ENCODE data around the gene ZNF304. TPM values are rescaled to one million over a fixed set of nuclear protein-coding genes. Genes with fewer than 3 reads are reported as not detected.

Gene ZNF304
- total RNA-seq, 1 experiment from 2014 or later: 8.1 TPM

- H3K27me3 ChIP-seq (ENCODE audit: low read length): 0 out of 2 replicates have a peak, but pooled peaks cover 6% of the 10 kb centered on the region
- DNase-seq (no peak), ATAC-seq (peak; percentile 12; the same call in 1 of the 2 replicates)
- intact Hi-C loops (cut with micrococcal nuclease): loop anchor here (1.0 kb wide), 2 partner anchors 41 to 43 kb away; partner anchors contain the start of genes TRAPPC2B and ZNF547
- H3F3A ChIP-seq (ENCODE audit: low read length, unreplicated experiment): no peaks in the 10 kb centered on the region
- ChIA-PET POLR2A (ENCODE audit: unreplicated experiment) (no interaction called here), CTCF (no interaction called here)
- peak overlapping the region; percentile 19; the same call in 1 of the 2 replicates for H3K27ac ChIP-seq (ENCODE audit: low read length)
- H4K20me1 ChIP-seq (ENCODE audit: low read length): no peaks in the 10 kb centered on the region
- H3K9me3 ChIP-seq (ENCODE audit: low read length): no peaks in the 10 kb centered on the region
- H3K9ac ChIP-seq (ENCODE audit: low read length): peak overlapping the region; percentile 94
- H2AFZ ChIP-seq (ENCODE audit: low read length): peak overlapping the region; percentile 85
- H3K36me3 ChIP-seq (ENCODE audit: low read depth, low read length): peaks cover 14% of the 10 kb centered on the region
- peaks cover 23% of the 10 kb centered on the region for H3K4me1 ChIP-seq (ENCODE audit: insufficient read depth, low read length)
- BruUV-seq (replicated peaks): TSS peak; percentile 100
- no peaks in the 10 kb centered on the region for H3K9me2 ChIP-seq (replicated peaks; ENCODE audit: low read length)
- TF ChIP-seq EZH2phosphoT487 (IDR thresholded peaks at IDR 0.05; ENCODE audit: borderline replicate concordance, low read length) (no peak), EZH2 (IDR thresholded peaks at IDR 0.05; ENCODE audit: low read length, unreplicated experiment) (no peak)
- TF ChIP-seq, protein P1, sequence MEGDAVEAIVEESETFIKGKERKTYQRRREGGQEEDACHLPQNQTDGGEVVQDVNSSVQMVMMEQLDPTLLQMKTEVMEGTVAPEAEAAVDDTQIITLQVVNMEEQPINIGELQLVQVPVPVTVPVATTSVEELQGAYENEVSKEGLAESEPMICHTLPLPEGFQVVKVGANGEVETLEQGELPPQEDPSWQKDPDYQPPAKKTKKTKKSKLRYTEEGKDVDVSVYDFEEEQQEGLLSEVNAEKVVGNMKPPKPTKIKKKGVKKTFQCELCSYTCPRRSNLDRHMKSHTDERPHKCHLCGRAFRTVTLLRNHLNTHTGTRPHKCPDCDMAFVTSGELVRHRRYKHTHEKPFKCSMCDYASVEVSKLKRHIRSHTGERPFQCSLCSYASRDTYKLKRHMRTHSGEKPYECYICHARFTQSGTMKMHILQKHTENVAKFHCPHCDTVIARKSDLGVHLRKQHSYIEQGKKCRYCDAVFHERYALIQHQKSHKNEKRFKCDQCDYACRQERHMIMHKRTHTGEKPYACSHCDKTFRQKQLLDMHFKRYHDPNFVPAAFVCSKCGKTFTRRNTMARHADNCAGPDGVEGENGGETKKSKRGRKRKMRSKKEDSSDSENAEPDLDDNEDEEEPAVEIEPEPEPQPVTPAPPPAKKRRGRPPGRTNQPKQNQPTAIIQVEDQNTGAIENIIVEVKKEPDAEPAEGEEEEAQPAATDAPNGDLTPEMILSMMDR (conservative IDR thresholded peaks at IDR 0.05; ENCODE audit: low read depth, low read length): no peak
- peak overlapping the region; percentile 94 for H3K4me2 ChIP-seq (ENCODE audit: low read length)
- H3K4me3 ChIP-seq (ENCODE audit: low read length): peak overlapping the region; percentile 88
- H3K79me2 ChIP-seq (ENCODE audit: low read length): peaks cover 33% of the 10 kb centered on the region
These were observed 31.2 kb upstream of the ZNF304 start for GRCh38 chr19:57319869-57320179.

DNA sequence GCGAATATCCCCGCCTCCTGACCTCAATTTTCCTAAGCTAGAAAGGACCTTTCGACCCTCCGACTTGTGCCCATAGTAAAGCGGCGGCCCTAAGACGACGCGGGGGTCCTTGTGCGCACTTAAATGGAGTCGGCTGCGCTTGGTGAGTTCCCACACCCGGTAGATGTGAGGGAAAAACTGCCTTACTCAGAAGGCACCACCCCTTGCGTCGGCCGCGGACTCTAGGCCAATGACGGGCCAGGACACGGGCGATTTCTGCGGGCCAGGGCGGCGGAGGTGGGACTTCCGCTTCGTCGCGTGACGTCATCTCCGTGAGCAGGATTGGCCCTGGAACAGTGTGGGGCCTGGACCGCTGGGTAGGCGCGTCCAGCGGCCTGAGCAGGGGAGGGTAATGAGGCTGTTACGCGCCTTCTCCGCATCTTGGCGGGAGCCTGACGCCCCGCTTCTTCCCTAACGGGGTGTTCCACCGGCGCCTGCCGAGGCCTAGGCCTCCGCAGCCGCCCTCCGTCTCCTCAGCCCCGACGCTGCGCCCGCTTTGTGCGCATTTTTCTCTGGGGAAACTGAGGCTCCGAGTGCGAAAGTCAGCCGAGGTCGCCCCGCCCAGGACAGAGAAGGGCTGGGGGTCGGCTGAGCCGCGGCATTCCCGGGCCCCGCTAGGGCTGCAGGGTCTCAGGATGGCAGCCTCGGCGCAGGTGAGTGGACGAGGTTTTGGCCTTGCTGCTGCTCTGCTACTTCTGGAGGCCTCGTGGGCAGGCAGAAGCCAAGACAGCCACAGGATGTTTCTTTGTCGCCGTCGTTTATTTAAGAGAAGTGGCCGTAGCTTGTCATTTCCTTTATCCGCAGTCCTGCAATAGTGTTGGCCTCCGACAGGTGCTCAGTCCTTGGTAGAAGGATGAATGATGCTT is 30.6 kb upstream of the ZNF304 start, which contains the start of gene ZNF543:
TSS of gene ZNF543 (plus strand) at position 293 of the 905 bp plus-strand sequence. CDS start at position 675, 382 bp downstream.
- Histone ChIP-seq H3K9me3 (ENCODE audit: low read length) (no peaks in the 10 kb centered on the region), H3K9me2 (replicated peaks; ENCODE audit: low read length) (no peaks in the 10 kb centered on the region), H3K27ac (ENCODE audit: low read length) (peak within 1 kb of the TSS; percentile 19; the same call in 1 of the 2 replicates), H3K27me3 (ENCODE audit: low read length) (0 out of 2 replicates have a peak, but pooled peaks cover under 1% of the 10 kb centered on the region), H3K4me3 (ENCODE audit: low read length) (peak within 1 kb of the TSS; percentile 88), H3K9ac (ENCODE audit: low read length) (peak within 1 kb of the TSS; percentile 94), H2AFZ (ENCODE audit: low read length) (peak within 1 kb of the TSS; percentile 87), H3F3A (ENCODE audit: low read length, unreplicated experiment) (no peaks in the 10 kb centered on the region), H3K36me3 (ENCODE audit: low read depth, low read length) (peaks cover 20% of the 10 kb centered on the region), H3K4me2 (ENCODE audit: low read length) (peak within 1 kb of the TSS; percentile 94), H4K20me1 (ENCODE audit: low read length) (no peaks in the 10 kb centered on the region), H3K4me1 (ENCODE audit: insufficient read depth, low read length) (peaks cover 23% of the 10 kb centered on the region), H3K79me2 (ENCODE audit: low read length) (peaks cover 33% of the 10 kb centered on the region)
- BruUV-seq (replicated peaks): TSS peak; percentile 59
- peak; percentile 98 for DNase-seq
- intact Hi-C loops (cut with micrococcal nuclease): loop anchor here (1.0 kb wide), 2 partner anchors 41 to 43 kb away; partner anchors contain the start of genes TRAPPC2B and ZNF547
- no peak for TF ChIP-seq EZH2 (IDR thresholded peaks at IDR 0.05; ENCODE audit: low read length, unreplicated experiment)
- TF ChIP-seq, protein P1 (conservative IDR thresholded peaks at IDR 0.05; ENCODE audit: low read depth, low read length): no peak
- TF ChIP-seq EZH2phosphoT487 (IDR thresholded peaks at IDR 0.05; ENCODE audit: borderline replicate concordance, low read length): no peak
- CTCF ChIA-PET: no interaction called here
- peak; percentile 99 for ATAC-seq
- POLR2A ChIA-PET (ENCODE audit: unreplicated experiment): no interaction called here

All from PC-3 (cell line).